ENCODE measurements around the gene GLB1L2.

- no peak for TF ChIP-seq SIN3A (IDR thresholded peaks at IDR 0.05; ENCODE audit: borderline replicate concordance, insufficient read depth, low read length)
- no peak for TF ChIP-seq REST (IDR thresholded peaks at IDR 0.05; ENCODE audit: insufficient read depth in 1 of 2, low read depth in 2 of 2, low read length in 2 of 2)
- TF ChIP-seq POLR2AphosphoS5 (IDR thresholded peaks at IDR 0.05; ENCODE audit: low read depth, low read length): no peak
Measured at GRCh38 chr11:134347441-134347840, 15.7 kb downstream of the GLB1L2 start.

Measured in PFSK-1 (cell line).